IMR-90 (cell line): ENCODE results near the gene CAMTA1. TPM values are rescaled to one million over a fixed set of nuclear protein-coding genes. Genes with fewer than 3 reads are reported as not detected.

Experiments used
- ATAC-seq: fragments of 200-7000 bp; cut with Tn5 transposase; 2 replicates; pipeline ENCODE4 v1.9.1; 2020; ENCODE audit warnings: low read depth, mild to moderate bottlenecking, moderate library complexity
- BruUV-seq: library from RNA; stranded (reverse); fragments of 400-500 nt; replicated peaks from 2 replicates; lab custom pipeline; 2021; lab: Mats Ljungman, UMichigan
- CTCF ChIA-PET: fragments of 300-600 bp; formaldehyde crosslinking; extraction: SDS; loops from one replicate; lab custom pipeline; 2021; ENCODE audit warnings: antibody characterized with exemption; lab: Yijun Ruan, JAX
- POLR2A ChIA-PET: fragments of 300-600 bp; sonication (Branson Sonifier 250); formaldehyde crosslinking; loops from one replicate; lab custom pipeline; 2022; ENCODE audit warnings: antibody characterized with exemption; ENCODE audit not compliant: unreplicated experiment; lab: Charles Lee
- DNase-seq: peaks from one replicate; pipeline ENCODE4 v3.0.0; 2013
- H2AFZ ChIP-seq: replicated peaks from 2 replicates; pipeline ENCODE3; 2013; ENCODE audit warnings: low read length, mild to moderate bottlenecking; ENCODE audit not compliant: poor library complexity
- H2AK5ac ChIP-seq: 2 replicates; pipeline ENCODE4 v1.6.1; 2013; ENCODE audit warnings: low read depth, low read length, inconsistent platforms
- H2AK9ac ChIP-seq: replicated peaks from 2 replicates; pipeline ENCODE3; 2013; ENCODE audit warnings: mild to moderate bottlenecking, low read depth, low read length, moderate library complexity; ENCODE audit not compliant: poor library complexity
- H2BK120ac ChIP-seq: 2 replicates; pipeline ENCODE4 v1.6.1; 2013; ENCODE audit warnings: low read depth, low read length, inconsistent platforms
- H2BK15ac ChIP-seq: 3 replicates; pipeline ENCODE4 v1.6.1; 2013; ENCODE audit warnings: low read depth, low read length, inconsistent platforms
- H2BK20ac ChIP-seq: 2 replicates; pipeline ENCODE4 v1.6.1; 2013; ENCODE audit warnings: low read depth, mild to moderate bottlenecking, inconsistent platforms, low read length, moderate library complexity
- H2BK5ac ChIP-seq: 2 replicates; pipeline ENCODE4 v1.6.1; 2013; ENCODE audit warnings: mild to moderate bottlenecking, low read depth, low read length, inconsistent platforms; ENCODE audit not compliant: poor library complexity, severe bottlenecking
- H3K14ac ChIP-seq: replicated peaks from 2 replicates; pipeline ENCODE4 v1.6.1; 2013; ENCODE audit warnings: low read depth, low read length, inconsistent platforms
- H3K18ac ChIP-seq: 2 replicates; pipeline ENCODE4 v1.6.1; 2013; ENCODE audit warnings: low read depth, low read length, control low read depth
- H3K23ac ChIP-seq: 2 replicates; pipeline ENCODE4 v1.6.1; 2013; ENCODE audit warnings: low read depth, low read length, inconsistent platforms
- H3K27ac ChIP-seq: 2 replicates; pipeline ENCODE4 v1.5.1; 2013; ENCODE audit warnings: mild to moderate bottlenecking, control low read depth, low read length; ENCODE audit not compliant: insufficient read depth
- H3K27me3 ChIP-seq: 2 replicates; pipeline ENCODE4 v1.6.1; 2013; ENCODE audit warnings: low read length; ENCODE audit not compliant: control insufficient read depth, insufficient read depth
- H3K36me3 ChIP-seq: 2 replicates; pipeline ENCODE4 v1.6.1; 2013; ENCODE audit warnings: low read length, mixed read lengths; ENCODE audit not compliant: control insufficient read depth, insufficient read depth
- H3K4ac ChIP-seq: 2 replicates; pipeline ENCODE4 v1.6.1; 2013; ENCODE audit warnings: low read depth, low read length, inconsistent platforms
- H3K4me1 ChIP-seq: 2 replicates; pipeline ENCODE4 v1.6.1; 2013; ENCODE audit warnings: low read length, mixed read lengths; ENCODE audit not compliant: control insufficient read depth, insufficient read depth
- H3K4me2 ChIP-seq: 2 replicates; pipeline ENCODE4 v1.6.1; 2013; ENCODE audit warnings: low read depth, mild to moderate bottlenecking, control low read depth, low read length, moderate library complexity
- H3K4me3 ChIP-seq: 2 replicates; pipeline ENCODE4 v1.5.1; 2013; ENCODE audit warnings: low read depth, mild to moderate bottlenecking, control low read depth, low read length, moderate library complexity; ENCODE audit not compliant: insufficient read depth
- H3K56ac ChIP-seq: 2 replicates; pipeline ENCODE4 v1.6.1; 2013; ENCODE audit warnings: low read length, inconsistent platforms; ENCODE audit not compliant: insufficient read depth; ENCODE audit errors: extremely low read depth
- H3K79me1 ChIP-seq, 2 experiments: 2 replicates each; pipeline ENCODE4 v1.6.1; 2013; ENCODE audit warnings: low read length in 2 of 2, inconsistent platforms in 1 of 2, low read depth in 1 of 2
- H3K9ac ChIP-seq: 2 replicates; pipeline ENCODE4 v1.6.1; 2013; ENCODE audit warnings: low read depth, low read length, control low read depth
- H3K9me1 ChIP-seq: 2 replicates; pipeline ENCODE4 v1.6.1; 2013; ENCODE audit warnings: low read length, inconsistent platforms; ENCODE audit not compliant: insufficient read depth
- H3K9me3 ChIP-seq: 2 replicates; pipeline ENCODE4 v1.6.1; 2013; ENCODE audit warnings: low read length; ENCODE audit not compliant: control insufficient read depth, insufficient read depth
- H4K20me1 ChIP-seq: 2 replicates; pipeline ENCODE4 v1.6.1; 2013; ENCODE audit warnings: low read length, inconsistent platforms; ENCODE audit not compliant: insufficient read depth
- H4K5ac ChIP-seq: 2 replicates; pipeline ENCODE4 v1.6.1; 2013; ENCODE audit warnings: mild to moderate bottlenecking, low read depth, low read length, control low read depth
- H4K8ac ChIP-seq, 2 experiments: 2 replicates each; pipeline ENCODE4 v1.6.1; 2013; ENCODE audit warnings: low read depth in 2 of 2, low read length in 2 of 2, control low read depth in 1 of 2, inconsistent platforms in 1 of 2
- H4K91ac ChIP-seq: 2 replicates; pipeline ENCODE4 v1.6.1; 2013; ENCODE audit warnings: low read depth, low read length, inconsistent platforms; ENCODE audit not compliant: insufficient read depth
- BHLHE40 ChIP-seq: fragments of 150-350 bp; IDR thresholded peaks from 2 replicates; pipeline ENCODE4 v1.6.1; 2016; ENCODE audit warnings: mild to moderate bottlenecking, low read depth, low read length
- CEBPB ChIP-seq: IDR thresholded peaks from 2 replicates; pipeline ENCODE4 v1.6.1; 2012; ENCODE audit warnings: low read depth, low read length, improper control_type of control experiment
- CHD1 ChIP-seq: IDR thresholded peaks from 2 replicates; pipeline ENCODE4 v1.6.1; 2012; ENCODE audit warnings: low read depth, low read length, improper control_type of control experiment
- ELK1 ChIP-seq: fragments of 150-350 bp; IDR thresholded peaks from 2 replicates; pipeline ENCODE4 v1.6.1; 2016; ENCODE audit warnings: low read depth, mild to moderate bottlenecking, low read length, moderate library complexity, borderline replicate concordance
- FOS ChIP-seq: fragments of 150-350 bp; IDR thresholded peaks from 2 replicates; pipeline ENCODE4 v1.6.1; 2016; ENCODE audit warnings: low read depth, low read length
- MAFK ChIP-seq: IDR thresholded peaks from 2 replicates; pipeline ENCODE4 v1.6.1; 2012; ENCODE audit warnings: low read depth, low read length, improper control_type of control experiment
- MAZ ChIP-seq: IDR thresholded peaks from 2 replicates; pipeline ENCODE4 v1.6.1; 2012; ENCODE audit warnings: low read depth, mild to moderate bottlenecking, low read length, improper control_type of control experiment, moderate library complexity, borderline replicate concordance
- MXI1 ChIP-seq: IDR thresholded peaks from 2 replicates; pipeline ENCODE4 v1.6.1; 2012; ENCODE audit warnings: low read depth, mild to moderate bottlenecking, low read length, moderate library complexity, borderline replicate concordance
- NFE2L2 ChIP-seq: fragments of 150-350 bp; IDR thresholded peaks from 2 replicates; pipeline ENCODE4 v1.6.1; 2016; ENCODE audit warnings: low read depth, mild to moderate bottlenecking, low read length
- POLR2A ChIP-seq: IDR thresholded peaks from 2 replicates; pipeline ENCODE4 v1.6.1; 2012; ENCODE audit warnings: mild to moderate bottlenecking, low read depth, low read length
- RAD21 ChIP-seq: IDR thresholded peaks from 2 replicates; pipeline ENCODE4 v1.6.1; 2012; ENCODE audit warnings: low read length, improper control_type of control experiment
- RCOR1 ChIP-seq: IDR thresholded peaks from 2 replicates; pipeline ENCODE4 v1.6.1; 2012; ENCODE audit warnings: mild to moderate bottlenecking, low read length, improper control_type of control experiment; ENCODE audit not compliant: insufficient replicate concordance
- RFX5 ChIP-seq: IDR thresholded peaks from 2 replicates; pipeline ENCODE4 v1.8.0; 2012; ENCODE audit warnings: low read depth, mild to moderate bottlenecking, low read length, moderate library complexity
- SMC3 ChIP-seq: fragments of 150-350 bp; IDR thresholded peaks from 2 replicates; pipeline ENCODE4 v1.6.1; 2016; ENCODE audit warnings: low read depth, mild to moderate bottlenecking, antibody characterized with exemption, low read length, moderate library complexity
- USF2 ChIP-seq: fragments of 150-350 bp; IDR thresholded peaks from 2 replicates; pipeline ENCODE4 v1.6.1; 2017; ENCODE audit warnings: mild to moderate bottlenecking, antibody characterized with exemption, low read length, low read depth
- WGBS, 2 experiments: methylation state at CpG; one replicate each; pipeline versions ENCODE4 v1.1.5 to v1.1.7; 2013; ENCODE audit warnings: missing lambda C conversion rate in 2 of 2; ENCODE audit not compliant: insufficient read length in 1 of 2; ENCODE audit errors: extremely low coverage in 2 of 2; 5-methylcytosine and 5-hydroxymethylcytosine counted together
- dilution Hi-C: fragments of 300-500 bp; cut with HindIII; formaldehyde crosslinking; loops from one replicate; pipeline ENCODE4 v1.14.3; 2018; ENCODE audit warnings: low sequenced_read_pairs; ENCODE audit not compliant: unreplicated experiment
- in situ Hi-C: fragments of 300-500 bp; cut with MboI; formaldehyde crosslinking; loops from 3 replicates; pipeline ENCODE4 v1.14.3; 2019; ENCODE audit warnings: low sequenced_read_pairs, inconsistent platforms, mixed read lengths
- intact Hi-C: fragments of 100-400 bp; cut with micrococcal nuclease; formaldehyde crosslinking; loops from 2 replicates; pipeline ENCODE4 v1.10.0; 2022
- polyA plus RNA-seq, 3 experiments: library from polyadenylated mRNA; depleted of rRNA; stranded (reverse); fragments of >200 nt; gene quantifications; 2 replicates each; pipeline ENCODE4 v1.2.3, GENCODE V29; 2012; ENCODE audit warnings: low replicate concordance in 1 of 3
- total RNA-seq: library from RNA; depleted of rRNA; stranded (reverse); fragments of >200 nt; gene quantifications from 2 replicates; pipeline ENCODE4 v1.2.3, GENCODE V29; 2012
- TF ChIP-seq, protein P1 (sequence below): conservative IDR thresholded peaks from 2 replicates; pipeline ENCODE4 v1.5.1; 2012; ENCODE audit warnings: mild to moderate bottlenecking, low read depth, low read length, improper control_type of control experiment

Gene CAMTA1
- total and polyA plus RNA-seq, 2 of the 4 experiments (the other 2 are of a cell fraction), result 35.5 to 74.3 TPM

DNA sequence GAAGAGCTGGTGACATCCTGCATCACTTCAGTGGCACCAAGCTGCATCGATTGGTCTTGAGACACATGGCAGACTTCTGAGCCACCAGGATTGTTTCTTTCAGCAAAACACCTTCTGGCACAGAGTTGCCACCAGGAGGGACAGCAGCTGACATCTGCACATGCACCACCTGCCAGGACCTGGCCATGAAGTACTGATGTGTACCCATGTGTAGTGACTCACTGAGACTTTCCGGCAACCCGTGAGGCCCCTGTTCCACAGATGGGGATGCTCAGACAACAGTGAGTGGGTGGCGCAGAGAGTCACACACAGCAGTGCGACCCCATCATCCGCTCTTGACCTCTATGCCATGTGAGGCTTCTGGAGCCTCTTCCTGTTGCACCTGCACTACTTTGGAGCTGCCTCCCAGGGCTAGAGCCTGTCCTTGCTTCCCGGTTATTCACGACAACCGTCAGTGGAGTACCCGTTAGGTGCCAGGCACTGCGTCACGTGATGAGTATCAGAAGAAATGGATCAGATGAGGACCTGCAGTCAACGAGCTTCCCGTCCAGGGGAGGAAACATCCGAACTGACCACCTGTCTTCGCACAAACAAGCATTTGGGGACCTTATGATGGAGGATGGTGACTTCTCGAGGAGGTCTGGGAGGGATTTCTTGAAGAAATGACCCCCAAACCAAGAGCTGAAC, 905.4 kb downstream of the CAMTA1 start:
- Histone ChIP-seq H2AK5ac (no peak overlapping the region), H3K4me2 (no peak overlapping the region), H3K27me3 (peaks cover 34% of the 10 kb centered on the region), H3K18ac (no peak overlapping the region), H4K8ac (no peak overlapping the region), H2AK9ac (no peak overlapping the region), H3K4me3 (no peak overlapping the region), H3K79me1 (no peaks in the 10 kb centered on the region), H4K5ac (no peak overlapping the region), H2BK15ac (no peak overlapping the region), H2BK5ac (no peak overlapping the region), H4K91ac (no peak overlapping the region), H3K36me3 (no peaks in the 10 kb centered on the region), H3K4me1 (no peaks in the 10 kb centered on the region), H3K9me1 (no peaks in the 10 kb centered on the region), H3K4ac (no peak overlapping the region), H3K23ac (no peak overlapping the region), H3K56ac (no peak overlapping the region), H2BK20ac (no peak overlapping the region), H3K14ac (no peak overlapping the region), H2BK120ac (no peak overlapping the region), H3K27ac (no peak overlapping the region), H3K9ac (no peak overlapping the region), H3K9me3 (peaks cover 6% of the 10 kb centered on the region; the same call in 1 of the 2 replicates), H2AFZ (no peak overlapping the region), H4K20me1 (no peaks in the 10 kb centered on the region)
- dilution Hi-C loops, result no loop called here
- CTCF ChIA-PET, result no interaction called here
- ATAC-seq (no peak), DNase-seq (no peak)
- POLR2A ChIA-PET, result no interaction called here
- 64% methylated on average over 12 of the region's 17 CpGs; no CpG with 5 or more reads in 1 of the 2 experiments for WGBS, 2 experiments
- TF ChIP-seq NFE2L2, result no peak
- no peak for TF ChIP-seq ELK1
- TF ChIP-seq CHD1, result no peak
- TF ChIP-seq MAZ, result no peak
- no peak for TF ChIP-seq MXI1
- TF ChIP-seq FOS, result no peak
- no peak for TF ChIP-seq USF2
- TF ChIP-seq RAD21, result no peak
- TF ChIP-seq RFX5, result no peak
- no peak for TF ChIP-seq RCOR1
- no peak for TF ChIP-seq SMC3
- TF ChIP-seq MAFK, result no peak
- no peak for TF ChIP-seq CEBPB
- no peak for TF ChIP-seq BHLHE40
- TF ChIP-seq, protein P1, sequence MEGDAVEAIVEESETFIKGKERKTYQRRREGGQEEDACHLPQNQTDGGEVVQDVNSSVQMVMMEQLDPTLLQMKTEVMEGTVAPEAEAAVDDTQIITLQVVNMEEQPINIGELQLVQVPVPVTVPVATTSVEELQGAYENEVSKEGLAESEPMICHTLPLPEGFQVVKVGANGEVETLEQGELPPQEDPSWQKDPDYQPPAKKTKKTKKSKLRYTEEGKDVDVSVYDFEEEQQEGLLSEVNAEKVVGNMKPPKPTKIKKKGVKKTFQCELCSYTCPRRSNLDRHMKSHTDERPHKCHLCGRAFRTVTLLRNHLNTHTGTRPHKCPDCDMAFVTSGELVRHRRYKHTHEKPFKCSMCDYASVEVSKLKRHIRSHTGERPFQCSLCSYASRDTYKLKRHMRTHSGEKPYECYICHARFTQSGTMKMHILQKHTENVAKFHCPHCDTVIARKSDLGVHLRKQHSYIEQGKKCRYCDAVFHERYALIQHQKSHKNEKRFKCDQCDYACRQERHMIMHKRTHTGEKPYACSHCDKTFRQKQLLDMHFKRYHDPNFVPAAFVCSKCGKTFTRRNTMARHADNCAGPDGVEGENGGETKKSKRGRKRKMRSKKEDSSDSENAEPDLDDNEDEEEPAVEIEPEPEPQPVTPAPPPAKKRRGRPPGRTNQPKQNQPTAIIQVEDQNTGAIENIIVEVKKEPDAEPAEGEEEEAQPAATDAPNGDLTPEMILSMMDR, result no peak
- no peak for TF ChIP-seq POLR2A
- BruUV-seq, result no TSS peak
- in situ Hi-C loops, result no loop called here
- intact Hi-C loops, result no loop called here
